ENCODE results near the gene HGD. TPM values are rescaled to one million over a fixed set of nuclear protein-coding genes. Genes with fewer than 3 reads are reported as not detected.

The HGD gene
- polyA plus RNA-seq, 3 donors: 0.29 to 0.38 TPM; not detected in 1

GRCh38 chr3:120601554-120601953, 80.5 kb downstream of the HGD start:
- H3K36me3 Mint-ChIP-seq: peaks cover 23 to 27% of the 10 kb centered on the region in 2 donors
- DNase-seq: no peak
- peaks cover 15% of the 10 kb centered on the region for H3K4me1 Mint-ChIP-seq
- no peaks in the 10 kb centered on the region for H3K9me3 Mint-ChIP-seq
- H3K27me3 Mint-ChIP-seq (ENCODE audit: low read depth in 3 of 3): no peaks in the 10 kb centered on the region
- peaks cover 29% of the 10 kb centered on the region for H3K79me2 ChIP-seq (ENCODE audit: insufficient read depth, low read length)
- no peak overlapping the region for H3K27ac ChIP-seq (ENCODE audit: low read depth in 1 of 2, low read length in 2 of 2)
- H3K4me3 Mint-ChIP-seq: no peak overlapping the region
- WGBS (ENCODE audit: insufficient coverage): no CpG with 5 or more reads among the region's 4 CpGs
- peaks cover 7 to 11% of the 10 kb centered on the region in 2 donors for H3K4me1 ChIP-seq (ENCODE audit: control insufficient read depth in 1 of 2, insufficient read depth in 2 of 2, low read length in 2 of 2)
- no peak overlapping the region for H3K9ac ChIP-seq (ENCODE audit: insufficient read depth, low read length, poor library complexity, severe bottlenecking)
- intact Hi-C loops (cut with micrococcal nuclease): no loop called here
- H3K36me3 ChIP-seq (replicated peaks in 1 of 2; ENCODE audit: control insufficient read depth in 1 of 2, insufficient read depth in 2 of 2, low read length in 2 of 2): peaks cover 50 to 59% of the 10 kb centered on the region in 2 donors
- no peaks in the 10 kb centered on the region for H3K27me3 ChIP-seq (ENCODE audit: control insufficient read depth in 2 of 2, insufficient read depth in 2 of 2, low read length in 2 of 2)
- no peak overlapping the region for H3K4me2 ChIP-seq (replicated peaks; ENCODE audit: extremely low read depth, low read length, poor library complexity, severe bottlenecking)
- no peak overlapping the region for H3K4me3 ChIP-seq (replicated peaks in 1 of 3; ENCODE audit: low read depth in 2 of 3, low read length in 3 of 3)
- H3K9me3 ChIP-seq (replicated peaks in 1 of 2; ENCODE audit: control insufficient read depth in 1 of 2, insufficient read depth in 1 of 2, low read length in 2 of 2): no peaks in the 10 kb centered on the region
- H2AFZ ChIP-seq (ENCODE audit: insufficient read depth, low read depth, low read length, poor library complexity, severe bottlenecking): no peak overlapping the region
- TF ChIP-seq CTCF (IDR thresholded peaks at IDR 0.05): no peak
- peaks cover 4% of the 10 kb centered on the region for H4K20me1 ChIP-seq (ENCODE audit: insufficient read depth, low read length)
- peak overlapping the region in 2 of 7 donors; percentile 47 to 65 for H3K27ac Mint-ChIP-seq

GRCh38 chr3:120599211-120599610, 82.8 kb downstream of the HGD start:
- H3K79me2 ChIP-seq (ENCODE audit: insufficient read depth, low read length): peaks cover 33% of the 10 kb centered on the region
- Mint-ChIP-seq H3K4me1 (peaks cover 22% of the 10 kb centered on the region), H3K36me3 (peaks cover 23 to 27% of the 10 kb centered on the region in 2 donors), H3K4me3 (no peak overlapping the region), H3K27ac (no peak overlapping the region), H3K27me3 (ENCODE audit: low read depth in 3 of 3) (peaks cover 0 to 2% (median under 1%) of the 10 kb centered on the region in 3 donors), H3K9me3 (no peaks in the 10 kb centered on the region)
- no peak overlapping the region for H3K4me3 ChIP-seq (replicated peaks in 1 of 3; ENCODE audit: low read depth in 2 of 3, low read length in 3 of 3)
- no peaks in the 10 kb centered on the region for H3K27me3 ChIP-seq (ENCODE audit: control insufficient read depth in 2 of 2, insufficient read depth in 2 of 2, low read length in 2 of 2)
- H4K20me1 ChIP-seq (ENCODE audit: insufficient read depth, low read length): peaks cover 4% of the 10 kb centered on the region
- H3K27ac ChIP-seq (ENCODE audit: low read depth in 1 of 2, low read length in 2 of 2): peak overlapping the region in 1 of 2 donors; percentile 51
- TF ChIP-seq CTCF (IDR thresholded peaks at IDR 0.05): no peak
- H3K4me1 ChIP-seq (ENCODE audit: control insufficient read depth in 1 of 2, insufficient read depth in 2 of 2, low read length in 2 of 2): peaks cover 11 to 19% of the 10 kb centered on the region in 2 donors
- intact Hi-C loops (cut with micrococcal nuclease): loop anchor here (5.0 to 10.0 kb wide), 3 partner anchors 143 to 504 kb away; partner anchors contain the start of genes GTF2E1 (in 2 of the 2), RABL3 (in 2 of the 2) and GSK3B (in 1 of the 2)
- DNase-seq: no peak
- WGBS (ENCODE audit: insufficient coverage): 83% methylated on average over 2 of the region's 3 CpGs
- no peak overlapping the region for H3K9ac ChIP-seq (ENCODE audit: insufficient read depth, low read length, poor library complexity, severe bottlenecking)
- H3K4me2 ChIP-seq (replicated peaks; ENCODE audit: extremely low read depth, low read length, poor library complexity, severe bottlenecking): no peak overlapping the region
- no peak overlapping the region for H2AFZ ChIP-seq (ENCODE audit: insufficient read depth, low read depth, low read length, poor library complexity, severe bottlenecking)
- peaks cover 50 to 59% of the 10 kb centered on the region in 2 donors for H3K36me3 ChIP-seq (replicated peaks in 1 of 2; ENCODE audit: control insufficient read depth in 1 of 2, insufficient read depth in 2 of 2, low read length in 2 of 2)
- H3K9me3 ChIP-seq (replicated peaks in 1 of 2; ENCODE audit: control insufficient read depth in 1 of 2, insufficient read depth in 1 of 2, low read length in 2 of 2): no peaks in the 10 kb centered on the region

Data from CD14-positive monocyte (primary cell).